NCI-H2081 (cell line): ENCODE results near the gene NPFF.
A peak's percentile ranks its signal among the peaks of the same experiment; 100 is the strongest.
"Not testable (repeated sequence)": the region's sequence is repeated elsewhere in the genome, so short reads cannot be mapped to it uniquely, and the experiment has no call there.

Experiments used
- DNase-seq, 2 experiments: peaks; one replicate each; lab custom pipeline; 2025; lab: John Stamatoyannopoulos, UW

NPFF gene

GRCh38 chr12:53495903-53496751, 11.2 kb downstream of the NPFF start:
- DNase-seq, result no peak

DNA sequence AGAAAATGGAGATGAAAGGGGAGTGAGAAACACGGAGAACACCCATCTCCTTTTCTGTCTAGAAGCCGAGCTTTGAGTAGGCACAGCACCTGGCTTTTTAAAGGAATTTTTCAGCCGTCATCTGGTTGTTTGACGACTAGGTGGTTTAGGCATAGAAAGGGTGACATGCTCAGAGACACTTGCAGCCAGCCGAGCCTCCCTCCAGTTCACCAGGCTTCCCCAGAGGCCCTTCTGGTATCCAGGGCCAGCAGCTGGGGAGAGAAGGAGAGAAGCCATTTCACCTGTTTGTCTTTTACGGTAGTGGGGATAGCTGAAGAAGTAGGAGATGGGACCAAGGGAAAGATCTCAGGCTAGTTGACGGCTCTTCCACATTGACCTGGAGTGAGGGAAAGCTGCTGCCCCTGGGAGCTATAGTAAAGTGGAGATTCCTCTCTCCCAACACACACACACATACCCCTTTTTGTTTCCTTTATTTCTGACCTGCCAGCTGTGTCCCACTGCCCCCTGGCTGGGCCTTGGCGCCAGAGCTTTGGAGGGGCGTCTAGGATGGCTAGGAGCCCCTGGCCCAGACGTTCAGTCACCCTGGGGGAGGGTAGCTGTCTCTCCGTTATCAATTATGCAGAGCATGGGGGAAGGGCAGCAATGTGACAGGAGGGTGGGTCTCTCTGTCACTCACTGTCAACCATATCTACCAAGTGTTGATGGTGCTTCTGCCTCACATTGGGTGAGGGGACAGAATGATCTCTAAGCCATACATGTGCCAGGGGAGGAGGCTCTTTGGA, 13.5 kb downstream of the NPFF start:
- DNase-seq, result no peak

DNA sequence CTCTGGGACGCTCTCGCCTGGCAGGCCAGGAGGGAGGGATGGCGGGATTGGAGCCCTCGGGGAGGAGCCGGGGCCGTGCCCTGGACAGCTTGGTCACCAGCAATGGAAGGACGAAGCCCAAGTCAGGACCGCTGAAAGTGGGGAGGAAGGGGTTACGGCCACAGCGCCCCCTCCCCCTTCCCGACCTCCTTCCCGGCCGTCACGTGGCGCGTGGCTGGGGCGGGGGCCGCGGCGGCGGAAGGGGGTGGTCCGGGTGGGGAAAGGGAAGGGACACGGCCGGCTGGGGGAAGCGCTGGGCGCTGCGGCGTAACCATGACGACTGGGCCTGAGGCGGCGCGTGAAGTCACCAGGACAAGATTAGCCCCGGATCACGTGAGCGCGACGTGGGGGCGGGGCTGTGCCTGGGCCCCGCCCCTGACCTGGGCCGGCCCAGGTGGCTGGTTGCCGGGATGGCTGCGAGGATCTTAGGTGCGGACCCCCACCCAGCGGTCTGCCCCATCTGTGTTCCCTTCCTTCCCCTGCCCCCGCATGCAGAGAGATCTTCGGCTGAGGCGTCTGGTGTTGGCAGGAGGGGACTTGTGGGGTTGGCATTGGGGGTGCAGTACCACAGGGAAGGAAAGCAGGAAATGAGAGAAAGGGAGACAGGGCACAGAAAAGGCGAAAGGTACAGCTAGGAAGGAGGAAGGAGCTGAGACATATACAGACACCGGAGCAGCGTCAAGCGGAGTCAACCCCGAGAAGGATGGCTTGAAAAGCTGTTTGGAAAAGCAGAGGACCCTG, 14.3 kb downstream of the NPFF start:
- peak; percentile 91 to 95 for DNase-seq

GRCh38 chr12:53492188-53492587, 15.1 kb downstream of the NPFF start:
- DNase-seq, result no peak

GRCh38 chr12:53489242-53489864, 17.9 kb downstream of the NPFF start:
- DNase-seq, result no peak

GRCh38 chr12:53486736-53487487, 20.4 kb downstream of the NPFF start:
- no peak for DNase-seq

DNA sequence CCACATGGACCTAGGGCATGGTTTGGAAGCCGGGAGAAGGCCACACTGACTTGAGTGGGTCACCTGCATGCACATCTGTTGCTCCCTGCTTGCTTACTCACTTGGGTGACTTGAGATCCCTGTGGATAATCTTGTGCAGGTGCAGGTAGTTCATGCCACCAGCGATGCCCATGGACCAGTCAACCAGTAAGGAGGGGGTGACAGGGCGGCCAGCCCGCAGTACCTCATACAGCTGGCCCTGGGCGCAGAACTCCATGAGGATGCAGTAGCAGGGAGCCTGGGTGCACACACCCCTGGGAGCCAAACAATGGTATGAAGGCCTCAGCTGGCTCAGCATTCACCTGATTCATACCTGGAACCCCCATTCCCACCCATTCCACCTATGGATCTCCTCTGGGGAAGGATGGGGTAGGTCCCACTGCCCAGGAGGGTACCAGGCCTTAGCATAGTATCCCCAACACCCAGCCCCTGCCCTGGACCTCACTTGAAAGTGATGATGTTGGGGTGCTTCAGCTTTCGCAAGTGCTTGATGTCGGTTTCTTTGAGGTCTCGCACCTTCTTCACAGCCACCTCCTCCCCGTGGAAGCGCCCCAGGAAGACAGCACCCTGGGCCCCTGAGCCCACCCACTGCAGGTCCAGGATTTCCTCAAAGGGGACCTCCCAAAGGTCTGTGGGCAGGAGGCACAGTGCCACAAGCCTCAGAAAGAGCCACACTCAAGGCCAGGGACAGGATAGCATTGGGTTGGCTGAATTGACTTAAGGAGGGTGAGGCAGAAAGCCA, 21.1 kb downstream of the NPFF start:
- DNase-seq, result no peak

GRCh38 chr12:53484686-53485575, 22.4 kb downstream of the NPFF start:
- DNase-seq, result no peak

GRCh38 chr12:53483979-53484377, 23.3 kb downstream of the NPFF start:
- DNase-seq, result no peak

GRCh38 chr12:53483225-53483978, 23.9 kb downstream of the NPFF start:
- DNase-seq, result no peak

- no peak for DNase-seq
Observed at GRCh38 chr12:53482626-53483168, 24.6 kb downstream of the NPFF start.

DNA sequence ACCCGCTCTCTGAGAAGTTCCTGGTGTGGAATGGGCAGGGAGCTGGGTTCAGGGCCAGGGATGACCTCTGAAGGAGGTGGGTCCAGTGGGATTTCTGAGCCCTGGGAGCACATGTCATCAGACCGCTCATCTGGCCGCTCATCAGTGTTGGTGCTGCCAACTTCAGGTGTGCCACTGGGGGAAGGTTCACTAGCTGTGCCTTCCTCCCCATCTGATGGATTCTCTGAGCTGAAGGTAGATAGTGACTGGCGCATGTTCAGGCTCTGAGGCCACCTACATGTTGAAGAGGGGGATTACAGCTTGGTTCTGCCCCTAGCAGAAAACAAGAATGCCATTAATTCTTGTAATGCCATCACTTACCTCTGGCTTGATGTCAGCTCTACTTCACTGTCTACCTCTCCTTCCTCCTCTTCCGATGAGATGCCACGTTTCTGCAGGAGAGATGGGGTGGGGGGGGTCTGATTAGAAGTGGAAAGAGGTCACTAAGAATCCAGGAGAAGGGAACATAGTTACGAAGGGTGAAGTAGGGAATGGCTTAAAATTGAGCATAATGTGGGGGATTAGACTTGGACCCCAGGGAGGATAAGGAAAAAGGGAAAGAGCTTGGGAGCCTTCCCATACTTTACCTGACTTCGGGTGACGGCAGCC, 25.2 kb downstream of the NPFF start:
- no peak for DNase-seq

DNA sequence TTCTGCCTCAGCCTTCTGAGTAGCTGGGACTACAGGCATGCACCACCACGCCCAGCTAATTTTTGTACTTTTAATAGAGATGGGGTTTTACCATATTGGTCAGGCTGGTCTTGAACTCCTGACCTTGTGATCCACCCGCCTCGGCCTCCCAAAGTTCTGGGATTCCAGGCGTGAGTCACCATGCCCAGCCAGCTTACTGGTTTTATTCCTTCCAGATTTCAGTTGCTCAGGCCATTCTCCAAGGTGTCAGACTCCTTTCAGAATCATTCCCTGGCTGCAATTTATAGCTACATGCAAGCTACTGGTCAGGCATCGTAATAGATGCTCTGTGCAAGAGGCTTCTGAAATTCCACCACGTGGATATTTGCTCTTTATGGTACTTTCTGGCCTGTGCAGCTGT, 25.8 kb downstream of the NPFF start:
- not testable (repeated sequence) for DNase-seq

DNA sequence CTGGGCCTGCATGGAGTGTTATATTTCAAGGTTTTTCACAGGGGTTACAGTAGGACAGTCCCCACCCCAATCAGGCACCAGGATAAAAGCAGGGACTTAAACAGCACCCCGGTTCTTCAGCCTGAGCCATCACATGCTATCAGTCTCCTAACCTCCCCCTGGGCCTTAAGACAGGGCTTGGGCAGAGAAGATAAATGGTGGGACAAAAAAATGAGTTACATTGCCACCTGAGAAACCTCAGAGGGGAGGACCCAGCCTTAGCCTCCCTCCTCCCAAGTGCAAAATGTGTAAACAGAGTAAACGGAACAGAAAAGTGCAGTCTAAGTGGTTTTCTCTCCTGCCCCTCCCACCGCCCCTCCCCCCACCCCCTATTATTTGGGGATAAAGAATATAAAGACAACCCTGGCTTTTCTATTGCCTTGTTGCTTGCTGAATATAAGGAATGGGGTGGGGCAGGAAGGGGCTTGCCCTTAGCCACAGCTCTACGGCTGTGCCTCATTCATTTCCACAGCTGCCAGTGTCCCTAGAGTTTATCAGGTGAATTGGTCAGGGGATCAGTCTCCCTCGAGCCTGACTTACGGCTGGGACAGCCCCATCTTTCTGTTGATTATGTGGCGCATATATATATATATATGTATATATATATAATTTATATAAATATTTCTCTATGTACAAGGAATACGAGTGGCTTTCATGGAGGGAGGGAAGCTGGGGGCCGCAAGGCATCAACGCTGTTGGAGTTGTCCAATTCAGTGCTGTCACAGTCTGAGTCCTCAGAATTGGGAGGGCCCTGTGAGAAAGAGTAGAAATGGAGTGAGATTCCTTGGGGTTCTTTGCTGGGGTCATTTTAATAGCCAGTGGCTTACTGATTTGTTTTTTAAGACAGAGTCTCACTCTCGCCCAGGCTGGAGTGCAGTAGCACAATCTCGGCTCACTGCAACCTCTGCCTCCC, 26.5 kb downstream of the NPFF start:
- no peak for DNase-seq

DNA sequence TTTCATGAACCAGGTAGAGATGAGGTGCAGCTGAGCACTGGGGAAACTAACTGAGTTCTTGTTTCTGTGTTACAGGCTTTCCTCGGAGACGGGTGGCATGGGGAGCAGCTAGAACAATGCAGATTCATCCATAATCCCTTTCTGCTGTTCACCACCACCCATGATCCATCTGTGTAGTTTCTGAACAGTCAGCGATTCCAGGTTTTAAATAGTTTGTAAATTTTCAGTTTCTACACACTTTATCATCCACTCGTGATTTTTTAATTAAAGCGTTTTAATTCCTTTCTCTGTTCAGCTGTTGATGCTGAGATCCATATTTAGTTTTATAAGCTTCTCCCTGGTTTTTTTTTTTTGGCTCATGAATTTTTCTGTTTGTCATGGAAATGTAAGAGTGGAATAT, 28.0 kb downstream of the NPFF start:
- no peak for DNase-seq

- no peak for DNase-seq
Observed at GRCh38 chr12:53478865-53479264, 28.4 kb downstream of the NPFF start.

GRCh38 chr12:53476769-53477209, 30.5 kb downstream of the NPFF start:
- no peak for DNase-seq
